NCI-H2171 (cell line): ENCODE results near the gene TMOD1.
"Not testable (repeated sequence)": the region's sequence is repeated elsewhere in the genome, so short reads cannot be mapped to it uniquely, and the experiment has no call there.

Experiments used
- DNase-seq: peaks from one replicate; lab custom pipeline; 2025; lab: John Stamatoyannopoulos, UW

TMOD1 gene

DNA sequence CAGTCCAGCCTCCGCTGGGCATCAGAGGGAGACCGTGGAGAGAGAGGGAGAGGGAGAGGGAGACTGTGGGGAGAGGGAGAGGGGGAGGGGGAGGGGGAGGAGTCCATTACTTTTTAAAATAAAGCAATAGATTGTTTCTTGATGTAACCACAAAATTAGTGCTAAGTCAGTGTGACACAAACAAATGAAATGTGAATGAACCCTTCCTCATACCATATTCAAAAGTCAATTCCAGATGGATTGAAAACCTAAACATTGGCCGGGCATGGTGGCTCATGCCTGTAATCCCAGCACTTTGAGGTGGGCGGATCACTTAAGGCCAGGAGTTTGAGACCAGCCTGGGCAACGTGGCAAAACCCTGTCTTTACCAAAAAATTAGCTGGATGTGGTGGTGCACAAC lies 2.6 kb upstream of the TMOD1 start:
- not testable (repeated sequence) for DNase-seq

DNA sequence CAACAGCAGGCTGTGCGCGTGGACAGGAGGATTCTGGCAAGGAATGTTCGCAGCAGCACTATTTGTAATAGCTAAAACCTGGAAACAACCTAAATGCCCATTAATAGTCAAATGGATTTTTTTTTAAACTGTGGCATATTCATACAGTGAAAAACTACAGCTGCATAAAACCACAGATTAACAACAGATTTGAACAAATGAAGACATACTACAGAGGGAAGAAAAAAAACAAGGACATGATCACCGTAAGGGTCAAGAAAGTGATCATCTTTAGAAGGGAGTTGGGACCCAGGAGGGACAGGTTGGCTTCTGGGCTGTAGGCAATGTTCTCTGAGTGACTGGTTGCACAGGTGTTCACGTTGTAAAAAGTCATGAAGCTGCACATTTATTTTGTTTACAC lies 1.2 kb upstream of the TMOD1 start:
- DNase-seq: no peak

DNA sequence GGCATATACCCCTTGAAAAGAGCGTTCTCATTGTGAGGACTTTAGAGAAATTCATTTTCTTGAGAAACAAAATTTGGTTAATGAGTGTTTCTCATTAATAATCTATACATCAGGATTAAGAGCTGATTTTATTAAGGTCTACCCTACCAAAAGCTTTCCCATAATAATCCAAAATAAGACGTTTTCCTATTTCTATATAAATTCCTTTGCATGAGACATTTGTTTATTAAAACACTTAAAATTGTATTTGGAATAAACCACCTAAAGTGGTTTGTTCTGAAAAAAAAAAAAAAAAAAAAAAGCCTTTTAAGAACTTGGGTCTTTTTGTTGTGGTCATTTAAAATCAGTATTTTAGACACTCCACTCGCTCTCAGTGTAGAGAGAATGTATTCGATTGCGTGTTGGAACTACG lies 695 bp upstream of the TMOD1 start:
- DNase-seq: no peak

DNA sequence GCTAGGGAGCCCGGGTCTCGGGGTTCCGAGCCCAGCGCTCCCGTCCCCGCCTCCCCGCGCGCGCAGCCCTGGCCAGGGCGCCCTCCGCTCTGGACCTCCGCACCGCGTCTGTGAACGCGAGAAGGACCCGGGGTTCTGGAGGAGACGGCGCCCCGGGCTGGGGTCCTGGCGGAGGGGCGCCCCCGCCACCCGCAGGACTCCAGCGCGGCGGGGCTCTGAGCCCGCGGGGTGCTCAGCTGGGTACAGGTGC lies 431 bp downstream of the TMOD1 start:
- no peak for DNase-seq

DNA sequence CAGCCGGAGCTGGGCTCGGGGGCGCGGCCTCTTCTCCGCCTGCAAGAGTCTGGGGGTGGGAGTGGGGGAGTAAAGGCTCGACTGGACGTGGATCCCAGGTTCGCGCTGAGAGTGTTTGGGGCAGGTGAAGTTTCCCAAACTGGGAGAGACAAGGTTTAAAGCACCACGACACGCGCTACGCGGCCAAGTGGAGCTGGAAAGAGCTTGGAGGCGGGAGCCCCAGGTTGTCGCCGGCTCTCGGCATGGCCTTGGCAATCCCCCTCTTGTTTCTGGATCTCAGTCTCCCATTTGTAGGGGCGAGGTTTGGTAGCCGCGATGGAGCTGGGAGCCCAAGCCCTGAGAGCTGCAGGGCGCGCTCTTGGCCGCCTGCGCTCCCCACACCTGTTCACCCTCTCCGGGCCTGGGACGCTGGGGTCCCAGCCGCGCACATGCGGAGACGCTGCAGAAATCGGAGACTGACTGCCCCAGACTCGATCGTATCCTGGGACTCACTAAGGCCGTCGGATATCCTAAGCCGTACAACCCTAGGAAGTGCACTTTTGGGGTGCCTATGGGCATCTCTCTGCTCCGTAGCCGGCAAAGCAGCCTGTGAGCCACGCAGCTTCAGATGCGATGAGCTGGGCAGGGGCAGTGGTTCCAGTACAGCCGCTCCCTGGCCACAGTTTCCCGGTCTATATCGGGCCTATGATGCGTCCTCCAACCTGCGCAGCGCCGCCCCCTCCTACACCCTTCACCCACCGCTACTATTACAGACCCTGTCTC lies 937 bp downstream of the TMOD1 start:
- no peak for DNase-seq

DNA sequence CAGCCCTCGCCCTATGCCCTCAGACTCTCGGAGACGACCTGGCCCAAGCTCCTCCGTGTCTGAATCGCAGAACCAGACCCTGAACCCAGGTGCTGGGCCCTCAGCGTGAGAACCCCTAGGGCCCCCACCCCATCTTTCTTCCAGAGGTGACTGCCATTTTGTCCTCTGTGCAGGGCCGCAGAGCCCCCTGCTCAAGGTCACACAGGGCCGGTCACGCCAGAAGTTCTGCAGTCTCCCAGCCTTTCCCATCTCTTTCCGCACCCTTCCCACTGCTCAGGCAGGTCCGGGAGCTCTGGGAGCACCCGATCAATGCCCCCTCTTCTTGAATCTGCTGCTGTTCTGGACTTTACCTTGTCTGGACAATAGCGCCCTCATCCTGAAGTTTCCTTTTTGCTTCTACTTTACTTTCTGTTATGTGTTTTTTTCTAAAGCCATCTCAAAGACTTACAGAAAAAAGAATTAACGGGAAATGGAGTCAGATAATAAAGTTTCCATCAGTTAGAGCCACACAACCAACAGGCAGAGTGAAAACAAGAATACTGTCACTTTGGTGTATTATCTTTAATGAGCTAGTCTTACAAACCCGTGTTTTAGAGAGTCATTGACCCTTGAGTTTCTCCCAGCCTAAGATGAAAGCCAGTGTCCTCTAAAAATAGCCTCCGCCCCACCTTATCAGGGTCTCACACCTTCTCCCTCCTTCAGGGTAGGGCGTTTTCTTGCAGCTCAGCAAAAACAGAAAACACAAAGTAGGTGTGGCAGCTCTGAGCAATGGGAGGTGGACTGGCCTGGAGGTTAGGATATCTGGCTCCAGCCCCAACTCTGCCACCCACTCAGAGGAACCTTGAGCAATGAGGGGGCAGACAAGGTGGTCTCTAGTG lies 1.8 kb downstream of the TMOD1 start:
- no peak for DNase-seq

DNA sequence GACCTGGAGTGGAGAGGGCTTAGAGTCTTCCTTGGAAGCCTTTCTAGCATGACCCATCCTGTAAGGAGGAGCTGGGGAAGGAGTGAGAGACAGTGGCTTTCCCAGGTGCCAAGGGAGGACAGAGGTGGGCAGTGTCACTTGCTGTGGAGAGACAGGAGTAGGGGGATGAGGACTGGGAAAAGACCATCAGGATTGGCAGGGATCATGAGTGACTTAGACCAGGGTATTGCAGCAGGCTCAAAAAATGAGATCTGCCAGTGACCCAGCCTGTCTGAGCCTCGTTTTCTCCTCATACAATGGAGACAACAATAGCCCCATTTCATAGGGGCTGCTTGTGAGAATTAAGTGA lies 2.4 kb downstream of the TMOD1 start:
- no peak for DNase-seq

DNA sequence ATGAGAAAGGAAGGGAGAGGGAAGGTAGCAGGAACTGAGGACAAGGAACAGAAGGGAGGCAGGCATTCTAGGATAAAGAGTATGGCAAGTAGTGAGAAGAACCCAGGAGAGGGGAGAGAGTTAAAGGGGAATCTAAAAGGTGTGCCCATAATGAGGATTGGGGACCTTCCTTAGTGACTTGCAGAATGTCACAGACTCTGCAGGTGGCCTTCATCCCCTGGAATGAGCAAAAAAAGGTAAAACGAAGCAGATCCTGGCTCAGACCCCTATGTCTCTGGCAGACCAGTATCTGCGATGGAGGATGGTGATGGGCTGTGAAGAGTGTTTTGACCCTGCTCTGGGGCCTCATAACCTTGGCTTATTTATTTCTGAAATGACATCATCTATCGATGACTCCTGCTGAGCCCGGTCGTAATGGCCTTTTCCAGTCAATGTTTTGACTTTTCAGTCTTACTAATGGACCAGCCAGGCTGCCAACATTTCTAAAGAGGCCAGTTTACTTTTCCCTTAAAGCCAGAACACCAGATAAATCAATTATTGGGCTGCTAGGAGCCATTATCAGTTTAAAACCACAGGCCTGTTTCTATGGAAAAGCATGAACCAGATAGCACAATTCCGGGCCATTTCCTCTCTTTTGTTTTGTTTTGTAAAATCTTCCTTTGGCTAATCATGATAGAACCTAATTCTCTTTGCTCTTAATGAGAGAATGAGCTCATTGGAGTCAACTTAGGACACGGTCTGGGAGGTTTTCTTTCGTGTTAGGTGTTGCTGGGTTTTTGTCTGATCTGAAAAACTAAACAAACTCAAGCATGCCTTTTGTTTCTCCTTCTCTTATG lies 3.1 kb downstream of the TMOD1 start:
- DNase-seq: no peak

DNA sequence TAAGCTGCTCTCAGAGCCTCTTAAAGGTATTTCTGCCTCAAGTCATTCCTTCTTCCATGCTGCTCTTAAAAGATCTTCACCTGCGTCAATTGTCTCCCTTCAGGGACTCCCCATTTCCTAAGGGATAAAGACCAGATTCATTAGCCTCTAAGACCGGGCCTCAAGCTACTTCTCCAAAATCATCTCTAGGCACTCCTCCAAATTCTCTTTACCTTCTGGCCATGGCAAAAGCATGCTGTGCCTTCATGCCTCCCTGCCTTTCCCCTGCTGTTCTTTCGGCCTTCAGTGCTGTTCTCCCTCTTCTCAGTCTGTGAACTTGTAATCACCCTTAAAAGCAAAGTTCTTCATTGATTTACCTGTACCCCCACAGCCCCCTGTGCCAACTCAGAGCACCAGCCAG lies 4.4 kb downstream of the TMOD1 start:
- DNase-seq: no peak

DNA sequence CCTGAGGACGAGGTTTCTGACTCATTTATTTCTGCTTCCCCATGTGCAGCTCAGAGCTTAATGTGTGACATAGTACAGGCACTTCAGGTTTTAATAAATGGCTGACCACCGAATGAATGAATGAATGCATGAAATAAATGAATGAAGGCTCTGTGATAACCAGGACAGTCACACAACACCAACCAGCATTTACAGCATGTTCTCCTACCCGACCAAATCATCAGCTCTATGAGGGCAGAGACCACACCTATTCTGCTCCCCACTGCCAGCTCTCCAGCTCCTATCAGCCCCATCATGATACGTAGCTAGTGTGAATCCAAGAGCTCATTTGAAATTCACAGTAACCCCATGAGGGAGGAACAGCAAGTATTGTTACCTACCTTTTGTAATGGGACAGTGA lies 4.8 kb downstream of the TMOD1 start:
- DNase-seq: no peak

DNA sequence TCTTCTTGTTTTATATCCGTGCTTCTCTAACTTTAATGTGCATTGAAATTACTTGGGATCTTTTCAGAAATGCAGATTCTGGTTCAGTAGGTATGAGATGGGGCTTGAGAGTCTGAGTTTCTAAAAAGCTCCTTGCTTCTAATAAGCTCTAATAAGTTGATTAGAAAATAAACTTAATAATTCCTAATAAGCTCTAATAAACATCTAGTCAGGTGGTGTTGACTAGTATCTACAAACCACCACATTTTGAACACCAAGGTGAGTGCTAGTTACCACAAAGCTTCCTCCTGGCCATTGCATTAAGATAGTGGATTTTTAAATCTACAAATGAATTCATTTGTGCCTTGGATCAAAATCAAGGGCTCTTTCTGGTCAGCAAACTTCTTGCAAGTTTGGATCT lies 5.3 kb downstream of the TMOD1 start:
- no peak for DNase-seq

DNA sequence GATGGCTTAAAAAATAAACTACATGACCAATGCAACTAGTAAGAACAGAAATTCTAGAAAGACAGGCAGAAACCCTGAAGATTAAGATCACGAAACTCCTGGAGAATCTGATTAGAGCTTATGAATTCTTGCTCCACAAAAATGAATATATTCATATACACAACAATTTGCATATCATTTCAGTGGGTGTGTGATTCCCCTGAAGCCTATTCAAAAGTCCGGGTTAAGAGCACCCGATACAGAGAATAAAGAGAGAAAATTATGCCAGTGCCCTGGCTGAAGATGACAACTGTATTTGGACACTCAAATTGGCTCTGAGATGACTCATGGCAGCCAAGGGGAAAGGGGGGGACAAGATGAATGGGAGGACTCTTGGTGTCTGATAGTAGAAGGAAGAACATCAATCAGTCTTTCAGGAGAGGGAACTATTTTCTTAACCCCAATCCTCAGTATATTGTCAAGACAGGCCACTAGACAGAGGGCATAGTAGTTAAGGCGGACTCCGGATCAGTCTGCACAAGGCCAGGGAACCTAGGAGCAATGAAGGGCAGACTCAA lies 6.0 kb downstream of the TMOD1 start:
- DNase-seq: no peak

DNA sequence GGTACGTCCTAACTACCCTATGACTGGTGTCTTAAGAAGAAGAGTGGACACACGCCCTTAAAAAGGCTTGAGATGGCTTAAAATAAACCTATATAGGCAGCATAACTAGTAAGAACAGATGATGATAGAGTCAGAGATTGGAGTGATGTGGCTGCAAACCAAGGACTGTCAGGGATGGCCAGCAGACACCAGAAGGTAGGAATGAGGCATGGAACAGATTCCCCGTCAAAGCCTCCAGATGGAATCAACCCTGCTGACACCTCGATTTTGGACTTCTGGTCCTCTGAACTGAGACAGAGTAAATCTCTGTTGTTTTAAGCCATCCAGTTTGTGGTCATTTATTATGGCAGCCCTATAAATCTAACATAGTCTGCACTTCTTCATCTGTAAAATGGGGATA lies 7.4 kb downstream of the TMOD1 start:
- DNase-seq: no peak

DNA sequence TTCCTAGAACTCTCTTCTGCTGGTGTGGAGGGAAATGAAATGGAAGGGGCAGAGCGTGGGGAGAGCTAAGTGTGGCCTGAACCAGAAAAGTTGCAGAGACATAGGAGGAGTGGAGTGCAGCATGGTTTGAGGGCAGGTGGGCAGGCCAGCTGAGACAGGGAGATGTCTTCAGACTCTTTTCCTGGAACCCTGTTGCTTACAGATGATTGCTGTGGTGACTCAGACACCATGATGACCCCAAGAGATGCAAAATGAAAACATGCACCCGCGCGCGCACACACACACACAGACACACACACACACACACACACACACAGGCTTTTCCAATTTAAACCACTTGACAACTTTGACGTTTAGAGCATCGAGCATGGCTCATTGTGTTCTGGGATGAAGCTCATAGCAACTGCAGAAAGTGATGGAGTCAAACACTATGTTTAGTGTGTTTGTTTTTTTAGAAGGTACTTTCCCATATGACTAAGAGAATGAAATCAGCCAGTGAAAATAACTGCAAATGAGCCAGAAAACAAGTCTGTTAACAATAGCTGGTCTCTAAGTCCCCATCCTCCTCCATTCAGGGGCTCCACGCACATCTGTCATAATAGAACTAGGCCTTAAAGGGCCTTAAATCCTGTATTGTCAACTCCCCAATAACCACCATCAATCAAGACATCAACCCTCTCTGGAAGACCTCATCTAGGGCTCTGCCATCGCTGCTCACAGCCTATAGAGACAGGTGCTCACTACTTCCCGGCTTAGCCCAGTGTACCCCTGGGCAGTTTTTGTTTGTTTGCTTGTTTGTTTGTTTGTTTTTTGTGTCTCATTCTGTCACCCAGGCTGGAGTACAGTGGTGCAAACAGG lies 9.6 kb downstream of the TMOD1 start:
- no peak for DNase-seq

DNA sequence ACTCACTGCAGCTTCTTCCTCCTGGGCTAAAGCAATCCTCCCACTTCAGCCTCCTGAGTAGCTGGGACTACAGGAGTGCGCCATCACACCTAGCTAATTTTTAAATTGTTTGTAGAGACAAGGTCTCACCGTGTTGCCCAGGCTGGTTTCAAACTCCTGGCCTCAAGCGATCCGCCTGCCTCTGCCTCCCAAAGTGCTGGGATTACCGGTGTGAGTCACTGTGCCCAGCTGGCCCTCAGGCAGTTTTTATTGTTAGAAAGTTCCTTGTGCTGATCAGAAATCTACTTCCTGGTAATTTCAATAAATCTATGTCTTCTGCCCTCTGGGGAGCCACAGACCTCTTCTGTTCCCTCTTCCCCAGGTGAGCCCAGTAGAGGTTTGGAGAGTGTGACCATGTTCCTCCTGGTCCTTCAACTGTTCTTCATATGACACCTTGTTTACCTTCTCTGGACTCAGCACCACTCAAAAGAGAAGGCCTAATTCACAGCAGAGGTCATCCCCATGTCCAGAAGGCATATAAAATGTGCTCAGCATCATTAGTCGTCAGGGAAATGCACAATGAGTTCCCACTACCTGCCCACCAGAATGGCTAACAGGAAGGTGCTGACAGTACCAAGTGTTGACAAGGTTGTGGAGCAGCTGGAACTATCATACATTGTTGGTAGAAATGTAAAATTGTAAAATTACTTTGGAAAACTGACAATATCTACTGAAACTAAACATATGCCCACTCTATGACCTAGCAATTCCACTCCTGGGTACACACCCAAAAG lies 10.4 kb downstream of the TMOD1 start:
- DNase-seq: no peak

DNA sequence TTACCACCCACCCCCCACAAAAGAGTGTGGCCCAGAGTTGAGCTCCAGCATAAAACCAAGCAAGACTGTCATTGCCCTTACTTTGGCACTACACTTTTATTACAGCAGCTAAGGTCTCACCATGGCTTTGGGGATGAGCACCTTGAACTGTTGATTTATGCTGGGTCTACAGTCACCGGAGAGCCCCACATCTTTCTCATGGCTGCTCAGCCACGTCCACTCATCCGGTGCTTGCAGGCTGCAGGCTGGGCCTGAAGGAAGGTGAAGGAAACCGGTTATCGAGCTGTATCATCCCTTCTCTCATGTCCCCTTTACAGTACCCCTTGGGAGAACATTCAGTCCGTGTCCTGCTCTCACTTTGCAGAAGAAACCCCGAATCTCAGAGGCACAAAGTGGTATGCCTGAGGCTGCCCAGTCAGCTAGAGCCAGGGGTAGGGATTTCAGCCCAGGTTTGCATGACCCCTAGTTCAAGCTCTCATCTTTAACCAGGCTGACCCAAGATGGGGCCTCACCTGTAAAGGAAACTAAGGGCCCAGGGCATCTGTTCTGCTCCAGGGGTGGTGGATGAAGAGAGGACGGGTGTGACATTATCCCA lies 11.6 kb downstream of the TMOD1 start:
- no peak for DNase-seq

DNA sequence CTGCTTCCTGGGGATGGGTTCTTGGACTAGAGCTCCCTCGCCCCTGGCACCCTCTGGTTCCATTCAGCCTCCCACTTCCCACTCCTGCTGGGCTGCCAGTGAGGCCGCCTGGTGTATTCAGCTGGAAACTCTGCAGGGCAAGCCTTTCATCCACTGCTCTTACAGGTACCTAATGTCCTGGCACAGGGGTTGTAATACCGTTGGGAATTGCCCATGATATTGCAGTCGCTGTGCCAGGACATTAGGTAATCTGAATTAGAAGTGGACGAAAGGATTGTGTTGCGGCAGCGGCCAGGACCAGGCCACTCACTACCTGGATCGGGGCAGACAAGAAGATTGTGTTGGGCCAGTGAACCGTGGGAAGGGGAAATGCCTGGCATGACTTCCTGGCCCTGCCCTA lies 13.1 kb downstream of the TMOD1 start:
- DNase-seq: no peak

DNA sequence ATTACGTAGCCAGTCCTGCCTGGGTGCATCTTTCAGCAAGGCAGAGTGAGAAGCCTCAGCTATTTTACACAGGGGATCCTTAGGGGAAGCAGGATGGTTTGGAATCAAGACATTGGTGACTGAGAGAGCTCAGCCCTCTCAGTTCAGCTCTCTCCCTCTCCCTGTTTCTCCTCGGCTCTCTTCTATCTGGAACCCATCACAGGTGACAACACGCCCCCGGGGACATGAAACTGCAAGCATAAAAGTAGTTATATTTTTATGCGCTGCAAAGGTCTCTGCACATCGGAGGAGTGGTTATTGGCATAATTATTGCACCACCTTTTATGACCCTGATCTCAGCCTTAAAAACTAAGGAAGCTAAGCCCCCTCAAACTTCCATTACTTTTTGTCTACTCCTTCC lies 14.2 kb downstream of the TMOD1 start:
- no peak for DNase-seq

DNA sequence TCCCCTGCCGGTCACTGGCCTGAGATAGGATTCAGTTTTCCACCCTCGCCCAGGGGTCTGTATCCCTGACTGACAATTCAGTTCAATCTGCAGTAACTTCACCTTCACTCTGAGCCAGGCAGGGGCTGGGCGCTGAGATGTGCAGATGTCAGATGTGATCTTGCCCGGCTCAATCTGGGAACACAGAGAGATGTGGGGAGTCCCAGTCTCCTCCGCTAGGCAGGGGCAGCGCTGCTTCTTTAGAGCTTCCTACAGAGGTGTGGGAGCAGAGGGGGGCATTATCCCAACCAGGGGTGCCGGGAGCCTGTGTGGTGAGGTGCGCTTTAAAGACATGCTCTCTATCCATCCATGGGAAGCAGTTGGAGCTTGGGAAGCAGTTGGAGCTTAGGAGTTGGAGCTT lies 14.6 kb downstream of the TMOD1 start:
- DNase-seq: no peak

DNA sequence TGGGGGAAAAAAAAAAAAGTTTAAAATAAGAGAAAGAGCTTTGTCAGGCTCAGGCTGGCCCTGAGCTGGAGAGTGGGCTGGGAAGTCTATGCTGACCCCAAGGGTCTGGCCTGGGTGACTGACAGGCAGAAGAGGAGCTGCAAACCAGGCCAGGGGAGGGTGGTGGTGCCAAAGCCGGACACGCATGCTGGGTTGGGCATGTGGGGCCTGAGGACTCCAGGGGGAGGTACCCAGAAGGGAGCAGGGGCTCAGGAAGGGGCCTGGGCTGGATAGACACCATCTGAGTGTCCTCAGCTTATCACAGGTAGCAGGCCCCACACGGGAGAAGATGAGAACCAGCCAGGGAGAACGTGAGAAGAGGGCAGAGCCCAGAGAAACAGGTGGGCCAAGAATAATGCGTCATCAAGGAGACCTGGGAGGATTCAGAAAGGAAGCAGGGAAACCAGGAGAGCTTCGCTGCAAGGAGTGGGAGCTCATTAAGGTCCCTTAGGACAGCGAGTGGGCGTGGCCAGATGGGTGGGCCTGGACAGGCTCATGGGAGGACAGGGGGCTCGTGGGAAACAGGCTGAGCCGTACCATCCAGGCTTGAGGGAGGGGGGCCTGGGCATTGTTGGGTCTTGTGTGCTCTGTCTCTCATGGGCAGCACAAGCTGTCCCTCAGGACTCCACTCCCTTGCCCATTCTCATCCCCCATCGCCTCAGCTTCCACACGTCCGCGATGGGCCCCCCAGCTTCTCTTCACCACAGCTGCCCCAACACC lies 16.0 kb downstream of the TMOD1 start:
- no peak for DNase-seq
